M059J (cell line): Measurements from ENCODE around the gene CHST11. TPM values are rescaled to one million over a fixed set of nuclear protein-coding genes. Genes with fewer than 3 reads are reported as not detected.
"Not testable (repeated sequence)": the region's sequence is repeated elsewhere in the genome, so short reads cannot be mapped to it uniquely, and the experiment has no call there.

Experiments used
- DNase-seq: peaks from one replicate; pipeline ENCODE4 v3.0.0-alpha.2; 2012; ENCODE audit warnings: low read depth
- total RNA-seq: library from RNA; depleted of rRNA; stranded (reverse); fragments of >200 nt; shearing (Covaris generic); gene quantifications from 2 replicates; pipeline ENCODE4 v1.2.3, GENCODE V29; 2014

The CHST11 gene
- total RNA-seq, 1 experiment from 2014 or later, result 19.6 TPM

GRCh38 chr12:104526751-104527150, 70.0 kb downstream of the CHST11 start:
- no peak for DNase-seq

- not testable (repeated sequence) for DNase-seq
Measured at GRCh38 chr12:104527653-104528052, 70.9 kb downstream of the CHST11 start.

GRCh38 chr12:104529130-104529874, 72.6 kb downstream of the CHST11 start:
- DNase-seq, result no peak

- no peak for DNase-seq
Measured at GRCh38 chr12:104532636-104533035, 75.9 kb downstream of the CHST11 start.

- peak; percentile 36 for DNase-seq
Measured at GRCh38 chr12:104533134-104533533, 76.4 kb downstream of the CHST11 start.

DNA sequence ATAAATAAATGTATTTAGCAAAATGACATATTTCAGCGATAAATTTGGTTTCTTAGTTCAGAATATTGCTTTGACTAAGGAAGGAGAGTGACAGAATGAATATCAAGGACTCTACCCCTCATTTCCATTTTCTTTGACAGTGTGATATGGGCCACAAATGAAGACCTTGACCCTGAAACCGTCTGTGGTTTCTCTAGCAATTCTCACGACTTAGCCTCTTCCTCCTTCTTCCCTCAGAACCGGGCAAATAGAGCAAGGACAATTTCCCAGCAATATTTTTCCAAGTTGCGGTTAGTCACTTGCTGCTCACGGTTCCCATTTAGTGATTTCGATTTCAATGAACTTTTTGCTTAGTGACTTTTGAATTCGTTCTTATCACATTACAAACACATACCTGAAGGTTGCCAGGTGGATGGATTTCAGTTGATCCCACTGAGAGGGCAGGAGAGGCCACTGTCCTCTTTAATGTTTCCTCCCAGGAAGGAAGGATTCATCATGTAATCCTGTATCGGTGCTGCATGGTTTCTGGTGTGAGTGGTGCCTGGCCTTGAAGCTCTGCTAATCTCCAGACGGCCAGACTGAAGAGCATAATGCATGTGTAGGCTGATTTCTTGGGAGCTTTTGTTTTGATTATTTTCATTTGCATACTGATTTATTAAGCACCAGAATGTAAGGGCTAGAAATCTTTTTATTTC, 77.6 kb downstream of the CHST11 start:
- no peak for DNase-seq

- no peak for DNase-seq
Measured at GRCh38 chr12:104534857-104535248, 78.1 kb downstream of the CHST11 start.

DNA sequence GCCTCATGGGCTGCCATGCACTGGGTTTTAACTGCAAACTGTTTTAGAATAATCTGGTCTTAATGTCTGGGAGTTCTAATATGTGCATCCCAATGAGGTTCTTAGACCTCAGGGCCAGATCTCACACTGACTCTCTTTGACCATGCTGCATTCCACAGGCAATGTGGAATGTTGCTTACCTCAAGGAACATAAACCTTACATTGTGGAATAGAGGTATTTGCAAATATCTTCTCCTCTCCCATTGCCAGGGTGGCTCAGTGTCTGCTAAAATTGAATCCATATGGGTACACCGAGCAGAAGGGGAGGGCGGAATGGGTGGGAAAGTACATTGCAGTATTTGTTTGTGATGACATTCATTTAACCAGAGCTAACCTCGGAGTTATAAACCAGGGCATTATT, 78.6 kb downstream of the CHST11 start:
- no peak for DNase-seq

GRCh38 chr12:104536841-104537240, 80.1 kb downstream of the CHST11 start:
- DNase-seq, result no peak

DNA sequence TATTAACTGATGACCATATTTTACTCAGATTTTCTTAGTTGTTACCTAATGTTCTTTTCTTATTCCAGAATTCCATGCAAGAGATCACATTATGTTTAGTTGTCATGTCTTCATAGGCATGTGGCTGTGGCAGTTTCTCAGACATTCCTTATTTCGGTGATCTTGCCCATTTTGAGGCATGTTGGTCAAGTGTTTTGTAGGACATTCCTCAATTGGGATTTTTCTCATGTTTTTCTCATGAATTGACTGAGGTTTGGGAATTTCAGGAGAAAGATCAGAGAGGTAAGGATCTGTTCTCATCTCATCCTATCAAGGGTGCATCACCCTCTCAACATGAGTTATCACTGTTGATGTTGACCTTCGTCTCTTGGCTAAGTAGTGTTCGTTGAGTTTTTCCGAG, 81.3 kb downstream of the CHST11 start:
- DNase-seq, result no peak

DNA sequence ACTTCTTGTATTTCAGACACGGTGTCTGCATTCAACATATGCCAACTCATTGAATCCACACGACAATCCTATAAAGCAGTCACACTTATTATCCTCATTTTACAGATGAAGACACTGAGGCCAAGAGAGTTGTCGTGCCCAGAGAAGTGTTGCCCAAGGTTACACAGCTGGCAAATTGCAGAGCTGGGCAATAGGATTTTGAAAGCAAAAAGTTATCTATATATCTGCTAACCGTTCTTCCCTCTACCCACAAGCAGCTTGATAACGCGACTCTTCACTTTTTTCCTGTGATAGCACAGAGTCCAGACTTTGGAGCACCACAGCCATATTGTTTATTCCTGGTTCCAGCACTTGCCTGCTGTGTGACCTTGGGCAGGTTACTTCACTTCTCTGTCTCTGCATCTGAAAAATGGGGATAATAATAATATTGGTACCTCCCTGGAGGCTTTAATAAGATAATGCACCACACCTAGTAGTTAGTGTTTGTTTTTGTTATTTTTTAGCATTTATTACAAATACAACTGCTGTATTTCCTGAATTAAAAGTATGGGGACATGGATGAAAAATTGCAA, 82.2 kb downstream of the CHST11 start:
- DNase-seq, result no peak

DNA sequence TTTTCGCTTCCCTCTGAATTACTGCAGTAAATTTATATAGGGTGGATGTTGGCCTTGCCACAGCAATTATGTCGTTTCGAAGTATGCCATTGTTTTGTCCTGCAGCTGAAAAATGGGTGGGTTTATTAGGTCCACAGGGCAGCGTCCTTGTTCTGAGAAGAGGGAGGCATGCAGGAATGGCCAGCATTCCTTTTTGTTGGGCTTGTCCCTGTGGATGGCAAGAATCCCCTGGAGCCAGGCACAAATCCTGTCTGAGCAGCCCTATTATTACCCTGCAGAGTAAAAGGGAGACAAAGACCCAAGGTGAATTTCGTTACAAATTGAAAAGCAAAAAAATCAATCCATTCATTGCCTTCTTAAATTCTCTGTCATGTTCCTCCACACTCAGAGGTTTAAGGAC, 88.1 kb downstream of the CHST11 start:
- DNase-seq, result no peak

DNA sequence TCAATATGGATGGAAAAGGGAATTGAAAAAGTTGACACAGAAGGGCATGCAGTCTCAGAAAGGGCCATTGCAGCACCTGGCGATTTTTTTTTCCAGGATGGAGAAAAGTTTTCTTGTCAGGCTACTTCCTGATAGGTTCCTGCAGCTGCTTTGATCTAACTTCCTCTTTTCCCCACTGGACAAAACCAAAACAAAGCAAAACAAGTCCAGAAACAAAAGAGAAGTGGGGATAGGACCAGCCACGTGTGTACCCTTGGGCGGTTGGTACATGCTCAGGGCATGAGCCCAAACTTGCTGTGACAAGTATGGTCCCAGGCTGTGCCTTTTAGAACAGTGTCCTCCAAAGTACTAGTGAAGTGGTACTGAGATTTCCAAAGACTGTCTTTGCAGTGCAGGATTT, 89.8 kb downstream of the CHST11 start:
- DNase-seq, result no peak

DNA sequence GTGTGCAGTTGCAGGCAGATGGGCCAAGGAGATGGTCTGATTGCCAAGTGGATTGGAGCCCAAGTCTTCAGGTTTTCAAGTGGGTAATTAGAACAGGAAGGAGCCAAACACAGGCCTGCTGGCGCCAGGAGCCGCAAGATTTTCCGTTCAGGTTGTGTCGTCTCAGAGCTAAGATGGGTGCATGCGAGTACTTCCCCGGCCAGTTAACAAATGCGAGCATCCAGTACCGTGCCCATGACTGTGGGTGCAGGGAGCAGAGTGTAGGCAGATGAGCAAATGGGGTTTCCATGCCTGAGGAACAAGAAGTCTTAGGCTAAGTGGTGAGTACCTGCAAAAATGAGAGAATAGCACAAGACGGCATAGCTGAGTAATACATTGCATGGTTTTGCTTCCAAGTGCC, 90.5 kb downstream of the CHST11 start:
- DNase-seq, result no peak

GRCh38 chr12:104549815-104550480, 93.2 kb downstream of the CHST11 start:
- peak; percentile 84 for DNase-seq

GRCh38 chr12:104551313-104551931, 94.7 kb downstream of the CHST11 start:
- DNase-seq, result no peak

GRCh38 chr12:104553421-104553820, 96.7 kb downstream of the CHST11 start:
- DNase-seq, result no peak

GRCh38 chr12:104555648-104556047, 98.9 kb downstream of the CHST11 start:
- DNase-seq, result peak; percentile 44

GRCh38 chr12:104557488-104558195, 100.9 kb downstream of the CHST11 start:
- DNase-seq, result no peak

DNA sequence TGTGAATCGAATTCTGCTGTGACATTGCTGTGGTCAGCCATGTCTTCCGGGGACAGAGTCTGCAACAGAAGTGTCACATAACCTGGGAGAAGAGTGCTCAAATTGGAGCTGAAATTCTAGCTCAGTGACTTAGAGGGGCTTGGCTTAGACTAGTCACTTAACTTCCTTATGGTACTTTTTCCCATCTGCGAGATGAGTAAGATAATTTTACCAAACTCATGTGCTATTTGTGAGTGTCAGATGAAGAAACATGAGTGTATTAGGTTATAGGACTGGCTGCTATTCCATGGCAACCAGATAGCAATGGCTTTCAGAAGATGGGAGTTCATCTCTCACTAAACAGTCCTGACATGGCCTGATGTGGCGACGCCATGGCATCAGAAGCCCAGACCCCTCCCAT, 104.1 kb downstream of the CHST11 start:
- DNase-seq, result no peak

DNA sequence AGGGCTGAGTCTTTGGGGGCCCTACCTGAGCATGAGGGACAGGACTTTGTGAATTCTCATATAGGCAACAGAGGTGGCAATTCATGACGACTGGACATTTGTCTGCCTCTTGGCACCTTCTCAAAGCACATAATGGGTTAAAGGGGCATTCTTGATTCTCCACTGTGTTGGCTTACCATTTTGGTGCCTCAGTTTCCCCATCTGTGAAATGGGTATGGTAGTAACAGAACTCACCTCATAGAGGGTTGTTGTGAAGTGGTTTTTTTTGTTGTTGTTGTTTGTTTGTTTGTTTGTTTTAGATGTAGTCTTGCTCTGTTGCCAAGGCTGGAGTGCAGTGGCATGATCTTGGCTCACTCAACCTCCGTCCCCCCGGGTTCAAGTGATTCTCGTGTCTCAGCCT, 106.0 kb downstream of the CHST11 start:
- no peak for DNase-seq
